Activated CD4-positive, alpha-beta T cell treated with anti-CD3 and anti-CD28 coated beads, Interleukin-2, Interleukin-4, amounts not matched to agents 100 ng/mL and 50 ng/mL, durations not matched to agents 16 hours and 8 hours (primary cell): ENCODE results near the gene LHX4.

Experiments
- DNase-seq: peaks from one replicate; pipeline ENCODE4 v3.0.0-alpha.2; 2020; ENCODE audit warnings: low spot score

The LHX4 gene

DNA sequence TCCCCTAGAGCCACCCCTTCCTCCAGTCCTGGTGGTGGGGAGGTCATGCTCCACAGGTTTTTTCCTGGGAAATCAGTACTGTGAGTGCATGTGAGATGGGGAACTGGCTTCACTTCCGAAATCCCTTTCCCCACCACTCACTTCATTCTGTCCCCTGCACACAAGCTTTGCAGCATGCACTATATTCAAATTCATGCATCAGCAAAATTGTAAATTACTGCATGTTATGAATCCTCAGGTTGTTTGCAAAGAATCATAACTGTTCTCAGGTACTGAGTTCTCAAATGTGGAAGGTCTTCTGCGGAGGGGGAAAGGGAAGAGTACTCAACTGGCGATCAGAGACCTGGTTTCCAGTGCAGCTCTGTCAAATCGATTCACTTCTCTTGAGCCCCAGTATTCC lies 42.3 kb downstream of the LHX4 start:
- DNase-seq, result no peak

DNA sequence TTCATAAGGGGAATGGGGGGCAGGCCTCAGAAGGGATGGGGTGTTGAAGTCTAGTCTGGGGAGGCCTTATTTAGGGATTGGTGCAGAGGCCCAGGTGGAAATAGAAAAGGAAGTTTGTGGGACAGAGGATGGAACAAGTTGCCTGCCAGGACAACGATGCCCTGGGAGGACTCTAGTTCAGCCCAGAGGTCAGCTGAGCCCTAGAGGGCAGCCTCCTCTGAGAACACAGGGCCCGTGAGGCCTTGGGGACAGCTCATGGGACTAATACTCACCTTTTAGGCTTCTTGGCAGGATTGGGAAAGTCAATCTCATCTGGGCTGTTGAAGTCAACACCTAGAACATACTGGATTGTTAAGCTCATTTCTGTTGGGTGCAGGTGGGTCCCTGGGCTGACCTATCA lies 43.0 kb downstream of the LHX4 start:
- DNase-seq, result no peak

DNA sequence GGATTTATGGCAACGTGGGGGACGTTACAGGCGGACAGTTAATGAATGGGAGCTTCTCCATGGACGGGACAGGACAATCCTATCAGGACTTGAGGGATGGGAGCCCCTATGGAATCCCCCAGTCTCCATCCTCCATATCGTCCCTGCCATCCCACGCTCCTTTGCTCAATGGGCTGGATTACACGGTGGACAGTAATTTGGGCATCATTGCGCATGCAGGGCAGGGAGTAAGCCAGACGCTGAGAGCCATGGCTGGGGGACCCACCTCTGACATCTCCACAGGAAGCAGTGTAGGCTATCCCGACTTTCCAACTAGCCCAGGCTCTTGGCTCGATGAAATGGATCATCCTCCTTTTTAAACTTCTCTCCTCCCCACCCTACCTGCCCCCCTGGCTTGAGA lies 44.2 kb downstream of the LHX4 start:
- DNase-seq, result no peak

DNA sequence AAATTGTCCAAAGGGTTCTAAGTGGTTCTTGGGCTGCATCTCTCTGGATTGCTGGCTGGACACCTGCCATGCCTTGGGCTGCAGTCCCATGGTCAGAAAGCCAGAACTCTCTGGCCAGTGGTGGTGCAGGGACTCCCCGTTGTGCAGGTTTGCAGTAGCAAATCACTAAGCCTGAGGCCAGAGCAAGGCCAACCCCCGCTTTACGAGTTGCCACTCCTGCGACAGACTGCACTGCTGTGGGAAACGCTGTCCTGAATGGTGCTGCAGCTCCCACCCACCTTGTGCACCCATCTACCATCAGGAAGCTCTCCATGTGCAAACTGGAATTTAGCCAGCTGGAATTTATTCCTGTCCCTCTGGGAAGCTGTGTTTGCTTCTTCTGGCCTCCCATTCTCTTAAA lies 45.7 kb downstream of the LHX4 start:
- DNase-seq, result no peak

DNA sequence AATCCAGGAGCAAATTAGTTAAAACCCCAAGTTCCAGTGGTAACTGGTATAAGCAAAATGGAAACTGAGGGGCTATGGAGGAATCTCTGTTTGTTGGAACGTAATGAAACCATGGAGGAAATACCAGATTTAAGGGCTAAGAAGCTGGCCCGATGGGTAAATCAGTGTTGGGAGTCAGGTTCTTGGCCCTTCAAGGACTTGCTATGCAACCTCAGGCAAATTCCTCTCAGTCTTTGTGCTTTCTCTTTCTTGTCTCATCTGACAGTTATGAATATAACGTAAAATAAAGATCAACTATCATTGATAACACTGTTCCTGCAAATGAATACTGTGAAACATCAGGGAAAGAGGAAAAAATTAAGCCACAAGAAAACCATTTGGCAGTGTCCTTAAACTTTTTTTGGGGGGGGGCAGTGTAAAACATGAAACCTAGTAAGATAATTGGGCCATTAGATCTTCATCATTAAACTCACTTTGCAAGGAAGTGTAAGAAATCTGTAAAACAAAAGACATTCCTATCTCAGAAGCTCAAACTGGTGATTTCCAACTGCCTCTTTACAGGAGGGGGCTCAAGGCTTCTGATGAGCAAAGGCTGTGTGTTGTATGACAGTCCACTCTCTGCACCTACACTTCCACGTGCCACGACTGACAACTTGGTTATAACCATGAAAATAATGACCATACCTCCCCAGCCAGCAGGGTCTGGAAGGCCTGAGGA lies 47.6 kb downstream of the LHX4 start:
- DNase-seq, result no peak

DNA sequence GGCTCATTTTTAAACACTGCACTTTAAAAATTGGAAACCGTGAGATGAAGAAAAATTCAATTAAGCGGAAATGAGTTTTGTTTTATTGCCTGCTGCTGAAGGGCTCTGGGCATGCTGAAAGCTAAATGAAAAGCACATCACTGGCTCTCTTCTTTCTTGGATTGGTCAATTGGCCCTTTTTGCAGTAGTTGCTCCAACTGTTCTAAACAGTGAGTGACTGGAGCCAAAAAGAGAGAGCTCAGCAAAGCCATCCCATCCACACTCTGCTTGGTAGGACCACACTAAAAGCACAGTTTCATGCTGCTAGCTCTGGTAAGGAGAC lies 48.1 kb downstream of the LHX4 start:
- DNase-seq, result no peak

DNA sequence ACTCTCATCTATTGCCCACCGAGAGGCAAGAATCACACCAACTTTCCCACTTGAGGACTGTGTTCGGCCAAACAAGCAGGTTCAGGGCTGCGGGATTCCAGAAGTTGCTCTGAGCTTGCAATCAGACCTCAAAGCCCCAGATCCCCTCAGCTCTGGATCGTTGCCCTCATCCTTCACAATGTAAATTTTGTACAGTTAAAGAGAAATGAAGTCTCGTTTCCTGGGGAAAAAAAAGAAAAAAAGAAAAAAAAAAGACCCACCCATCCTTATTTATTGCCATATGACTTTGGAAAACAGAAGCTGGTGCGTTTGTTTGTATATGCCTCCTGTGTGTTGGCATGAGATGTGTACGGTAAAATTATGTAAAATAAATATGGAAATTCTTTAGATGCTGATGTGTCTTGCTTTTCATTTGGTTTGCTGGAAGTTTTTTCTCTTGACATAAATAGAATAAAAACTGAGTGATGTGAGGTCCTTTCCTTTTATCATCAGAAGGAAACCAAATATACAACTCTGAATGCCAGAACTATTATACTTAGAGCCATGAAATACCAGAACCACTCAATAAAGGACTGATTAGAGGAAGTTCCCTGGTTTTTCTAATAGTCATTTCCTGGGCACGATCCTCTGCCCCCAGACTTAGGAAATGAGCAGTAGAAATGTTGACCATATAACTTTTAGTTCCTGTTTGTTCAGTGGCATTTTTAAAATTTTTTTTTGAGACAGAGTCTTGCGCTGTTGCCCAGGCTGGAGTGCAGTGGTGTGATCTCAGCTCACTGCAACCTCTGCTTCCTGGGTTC lies 48.7 kb downstream of the LHX4 start:
- DNase-seq, result no peak

DNA sequence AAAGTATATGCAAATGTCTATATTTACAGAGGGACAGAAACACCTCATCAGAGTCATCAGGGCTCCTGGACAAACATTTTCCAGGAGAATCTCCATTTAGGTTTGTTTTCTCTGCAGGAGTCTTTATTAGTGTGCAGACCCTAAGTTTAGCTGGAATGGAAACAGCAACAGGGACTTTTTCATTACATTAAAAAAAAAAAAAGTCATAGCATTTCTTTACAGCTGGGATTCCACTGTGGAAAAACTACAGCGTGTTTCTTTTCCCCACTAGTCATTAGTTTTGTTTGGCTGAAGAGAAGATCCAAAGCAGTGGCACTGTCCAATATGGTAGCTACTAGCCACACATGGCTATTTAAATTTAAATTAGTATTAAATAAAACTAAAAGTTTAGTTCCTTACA lies 49.6 kb downstream of the LHX4 start:
- no peak for DNase-seq

DNA sequence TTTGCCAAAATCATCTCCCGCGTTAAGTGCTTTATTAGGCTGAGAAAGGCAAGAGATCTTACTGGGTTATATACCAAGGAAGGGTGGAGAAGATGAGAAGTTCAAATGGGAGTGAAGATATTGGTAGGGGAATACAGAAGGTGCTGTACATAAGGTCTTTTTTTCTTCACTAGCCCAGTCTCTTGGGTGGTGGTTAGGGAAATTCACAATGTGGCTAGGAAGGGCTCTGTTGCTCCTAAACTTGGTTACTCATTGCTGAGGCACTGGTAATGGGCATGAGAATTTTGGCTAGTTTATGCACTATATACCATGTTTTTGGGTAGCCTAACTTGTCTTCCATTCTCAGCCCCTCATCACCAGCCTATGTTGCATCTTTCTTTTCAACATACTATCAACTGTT lies 50.6 kb downstream of the LHX4 start:
- DNase-seq, result no peak

DNA sequence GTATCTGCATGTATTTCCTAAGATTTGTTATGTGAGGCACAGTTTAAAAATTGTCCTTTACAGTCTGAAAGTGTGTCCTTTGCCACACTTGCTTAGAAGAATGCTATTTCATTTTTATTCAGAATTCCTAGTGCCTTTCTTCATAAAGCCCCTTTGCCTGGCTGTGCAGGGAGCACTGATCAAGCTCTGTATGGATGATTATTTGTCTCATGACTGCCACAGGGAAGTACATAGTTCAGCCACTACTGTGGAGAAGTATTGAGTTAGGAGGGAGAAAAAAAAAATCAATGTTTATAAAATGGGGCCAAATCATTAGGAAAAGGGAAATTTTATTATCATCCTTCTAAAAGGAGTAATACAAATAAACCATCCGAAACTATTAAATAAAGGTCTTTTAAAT lies 51.4 kb downstream of the LHX4 start:
- no peak for DNase-seq

DNA sequence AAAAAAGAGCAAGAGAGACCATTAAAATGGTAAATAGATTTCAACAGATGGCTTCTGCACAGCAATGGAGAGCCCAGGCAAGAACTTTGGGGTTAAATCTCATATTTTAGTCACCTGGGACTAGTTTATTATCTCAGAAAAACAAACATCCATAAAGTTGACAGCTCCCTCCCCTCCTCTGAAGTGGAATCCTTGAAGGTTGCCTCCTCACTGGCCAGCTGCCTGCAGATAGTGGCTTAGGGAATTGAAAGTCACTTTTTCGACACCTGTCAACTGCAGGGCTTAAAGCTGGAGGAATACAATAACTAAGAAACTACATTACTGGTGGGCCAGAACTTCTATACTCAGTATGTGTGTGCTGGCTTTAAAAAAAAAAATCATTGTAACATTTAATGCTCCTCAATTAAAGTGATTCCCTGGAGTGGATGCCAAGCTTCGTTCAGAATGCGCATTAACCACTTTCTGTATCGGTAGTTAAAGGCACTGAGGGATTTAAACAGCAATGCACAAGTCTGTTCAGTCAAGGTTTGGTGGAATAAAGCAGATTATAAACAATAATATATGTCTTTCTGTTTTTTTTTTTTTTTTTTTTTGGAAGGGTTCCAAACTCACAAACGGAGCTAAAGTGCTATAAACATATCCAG lies 52.5 kb downstream of the LHX4 start:
- no peak for DNase-seq

DNA sequence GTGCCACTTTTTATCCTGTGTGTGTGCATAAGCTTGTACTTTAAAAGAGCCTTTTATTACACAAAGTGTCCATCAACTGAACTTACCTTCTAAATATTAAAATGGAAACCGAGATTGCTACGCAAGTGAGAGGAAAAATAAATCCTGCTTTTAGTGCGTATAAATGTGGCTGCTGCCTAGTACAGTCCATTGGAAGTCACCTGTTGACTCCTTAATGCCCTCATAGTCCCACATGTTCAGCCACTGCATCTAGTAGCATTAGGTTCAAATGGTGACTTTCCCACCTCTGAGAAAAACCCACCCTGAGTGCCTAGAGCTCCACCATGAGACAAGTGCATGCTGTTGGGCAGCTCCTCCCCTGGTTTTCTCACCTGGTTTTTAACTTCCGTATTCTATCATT lies 53.0 kb downstream of the LHX4 start:
- DNase-seq, result no peak

DNA sequence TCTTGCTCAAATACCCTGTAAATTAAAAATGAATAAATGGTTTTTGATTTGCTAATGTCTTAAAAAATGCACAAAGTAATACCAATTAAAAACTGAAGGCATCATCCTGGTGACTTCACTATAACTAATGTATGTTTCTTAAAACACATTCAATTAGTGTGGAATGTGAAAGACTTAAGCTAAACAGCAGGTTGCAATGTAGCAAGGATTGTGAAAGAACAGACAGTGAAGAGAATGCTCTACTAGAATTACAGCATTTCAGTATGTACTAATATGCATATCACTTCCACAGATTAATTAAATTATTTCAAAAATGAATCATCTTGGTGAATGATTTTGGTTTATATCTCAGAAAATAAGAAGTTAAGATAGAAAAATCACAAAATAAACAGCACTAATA lies 56.4 kb downstream of the LHX4 start:
- no peak for DNase-seq

DNA sequence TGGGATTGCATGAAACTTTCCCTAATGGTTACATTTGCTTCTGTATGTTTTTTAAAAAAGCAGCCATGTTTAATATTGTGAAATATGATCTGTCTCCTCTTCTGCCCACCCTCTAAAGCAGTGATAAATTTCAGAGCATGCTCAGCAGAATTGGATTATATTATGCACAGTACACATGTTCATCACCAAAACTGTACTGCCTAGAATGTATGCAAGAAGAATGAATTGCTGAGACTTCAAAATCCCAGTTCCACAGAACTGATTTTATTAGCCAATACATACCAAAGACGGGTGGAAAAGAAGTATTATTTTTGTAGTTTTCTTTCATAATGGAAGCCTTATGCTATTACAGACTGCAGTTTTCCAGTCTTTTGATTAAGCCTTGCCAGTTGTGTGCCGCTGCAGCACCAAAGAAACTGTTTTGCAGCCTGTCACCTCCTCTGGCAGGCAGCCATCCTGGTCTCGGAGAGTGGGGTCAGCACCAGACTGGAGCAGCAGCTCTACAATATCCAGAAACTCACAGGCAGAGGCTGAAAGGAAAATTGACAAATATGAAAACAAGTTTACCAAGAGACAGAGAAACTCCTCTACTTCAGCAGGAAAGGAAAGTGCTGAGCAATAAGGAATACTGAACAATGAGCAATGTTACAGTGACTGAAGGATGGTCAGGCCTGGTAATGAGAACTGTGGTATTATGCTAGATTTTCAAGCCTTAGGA lies 58.1 kb downstream of the LHX4 start:
- DNase-seq, result no peak

DNA sequence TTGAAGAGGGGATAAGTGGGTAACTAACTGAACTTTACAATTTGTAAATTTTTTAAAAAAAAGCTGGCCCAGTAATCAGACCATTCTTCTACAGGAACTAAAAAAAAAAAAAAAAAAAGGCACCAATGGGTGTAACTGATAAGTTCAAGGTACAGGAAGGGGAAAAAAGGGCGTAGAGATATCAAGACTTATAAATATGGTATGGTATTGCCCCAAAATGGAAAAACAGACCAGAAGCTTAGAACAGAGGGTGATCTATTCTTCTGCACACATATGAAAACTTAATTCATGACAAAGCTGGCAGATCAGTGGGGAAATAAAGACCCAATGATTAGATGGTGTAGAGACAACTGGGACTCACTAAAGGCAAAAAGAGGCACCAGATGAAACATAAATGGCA lies 58.9 kb downstream of the LHX4 start:
- no peak for DNase-seq

DNA sequence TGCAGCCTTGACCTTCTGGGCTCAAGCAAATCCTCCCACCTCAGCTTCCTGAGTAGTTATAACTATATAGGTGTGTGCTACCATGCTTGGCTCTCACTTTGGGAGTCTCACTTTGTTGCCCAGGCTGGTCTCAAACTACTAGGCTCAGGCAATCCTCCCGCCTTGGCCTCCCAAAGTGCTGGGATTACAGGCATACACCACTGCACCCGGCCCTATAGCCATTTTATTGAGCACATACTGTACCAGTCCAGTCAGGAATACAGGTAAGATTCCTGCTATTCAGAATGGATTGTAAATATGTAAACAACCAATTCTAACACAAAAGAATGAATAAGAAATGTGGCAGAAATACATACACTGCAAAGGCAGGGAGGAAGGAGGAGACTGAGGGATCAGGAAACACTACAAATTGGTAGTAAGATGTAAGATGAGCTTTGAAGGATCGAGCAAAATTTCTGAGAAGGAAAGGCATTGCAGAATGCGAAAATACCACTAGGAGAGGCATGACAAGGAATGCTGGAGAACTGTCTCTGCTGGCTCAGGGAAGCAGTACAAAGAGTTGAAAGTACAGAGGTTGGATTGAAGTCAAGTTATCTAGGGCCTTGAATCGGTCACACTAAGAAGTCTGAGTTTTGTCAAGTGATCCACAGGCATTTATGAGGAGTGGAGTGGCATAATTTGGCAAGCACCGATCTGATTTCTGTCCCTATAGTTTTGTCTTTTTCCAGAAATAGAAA lies 60.4 kb downstream of the LHX4 start:
- no peak for DNase-seq

DNA sequence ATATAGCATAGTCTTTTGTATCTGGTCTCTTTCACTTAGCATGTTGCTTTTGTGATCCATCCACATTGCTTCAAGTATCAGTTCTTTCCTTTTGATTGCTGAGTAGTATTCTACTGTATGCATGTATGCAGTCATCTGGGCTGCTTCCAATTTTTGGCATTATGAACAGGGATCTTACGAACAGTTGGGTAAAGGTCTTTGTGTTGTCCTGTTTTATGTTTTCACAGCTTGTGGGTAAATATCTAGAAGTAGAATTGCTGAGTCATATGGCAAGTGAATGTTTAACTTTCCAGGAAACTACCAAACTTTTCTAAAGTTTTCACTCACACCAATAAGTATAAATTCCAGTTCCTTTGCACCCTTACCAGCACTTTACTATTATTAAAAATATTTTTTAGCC lies 60.9 kb downstream of the LHX4 start:
- DNase-seq, result peak; percentile 41

DNA sequence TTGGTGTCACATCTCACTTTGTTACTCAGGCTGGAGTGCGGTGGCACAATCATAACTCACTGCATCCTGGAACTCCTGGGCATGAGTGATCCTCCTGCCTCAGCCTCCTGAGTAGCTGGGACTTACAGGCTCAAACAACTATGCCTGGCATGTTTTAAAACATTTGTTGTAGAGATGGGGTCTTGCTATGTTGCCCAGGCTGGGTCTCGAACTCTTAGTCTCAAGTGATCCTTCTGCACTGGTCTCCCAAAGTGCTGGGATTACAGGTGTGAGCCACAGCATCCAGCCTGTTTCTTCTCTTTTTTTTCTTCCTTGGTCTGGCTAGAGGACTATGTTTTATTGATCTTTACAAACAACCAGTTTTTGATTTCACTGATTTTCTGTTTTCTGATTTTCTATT lies 64.6 kb downstream of the LHX4 start:
- DNase-seq, result no peak

DNA sequence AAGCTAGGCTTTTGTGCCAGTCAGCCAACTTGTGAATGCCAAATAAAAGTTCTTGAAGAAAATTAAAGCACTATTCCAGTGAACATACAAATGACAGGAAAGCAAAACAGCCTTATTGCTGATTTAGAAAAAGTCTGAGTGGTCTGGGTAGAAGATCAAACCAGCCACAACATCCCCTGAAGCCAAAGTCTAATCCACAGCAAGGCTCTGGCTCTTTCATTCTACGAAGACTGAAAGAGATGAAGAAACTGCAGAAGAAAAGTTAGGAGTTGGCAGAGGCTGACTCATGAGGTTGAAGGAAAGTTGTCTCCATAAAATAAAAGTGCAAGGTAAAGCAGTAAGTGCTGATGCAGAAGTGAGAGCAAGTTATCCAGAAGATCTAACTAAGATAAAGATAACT lies 65.9 kb downstream of the LHX4 start:
- DNase-seq, result no peak

DNA sequence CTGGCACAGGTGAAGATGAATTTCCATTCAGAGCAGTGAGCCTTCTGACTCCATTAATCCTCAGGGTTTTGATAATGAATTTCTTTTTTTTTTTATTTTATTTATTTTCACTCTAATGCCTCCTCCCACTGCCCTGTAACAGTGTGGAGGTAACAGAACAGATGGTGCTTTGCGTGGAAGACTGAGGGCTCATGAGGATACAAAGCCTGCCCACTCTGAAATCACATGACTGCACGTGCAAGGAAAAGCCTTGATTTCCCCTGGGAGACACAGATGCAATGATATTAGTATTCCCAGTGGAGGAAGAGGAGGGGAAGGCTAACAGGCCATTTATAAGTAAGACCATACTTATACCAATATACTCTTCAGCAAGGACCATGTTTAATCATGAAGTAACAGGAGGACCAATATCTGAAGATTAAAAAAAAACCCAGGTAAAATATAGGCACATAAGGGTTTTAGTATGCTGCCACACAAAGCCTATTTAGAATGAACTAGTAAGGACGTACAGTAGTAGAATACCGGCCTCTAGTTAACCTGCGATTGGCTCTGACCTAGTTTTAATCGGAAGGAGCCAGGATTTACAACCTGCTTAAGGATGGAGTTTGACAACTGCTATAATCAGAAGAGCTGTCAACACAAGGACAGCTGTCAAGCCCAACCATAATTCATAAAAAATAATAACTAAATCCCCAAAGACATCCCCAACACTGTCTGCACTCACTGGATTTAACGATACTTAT lies 69.6 kb downstream of the LHX4 start:
- no peak for DNase-seq

DNA sequence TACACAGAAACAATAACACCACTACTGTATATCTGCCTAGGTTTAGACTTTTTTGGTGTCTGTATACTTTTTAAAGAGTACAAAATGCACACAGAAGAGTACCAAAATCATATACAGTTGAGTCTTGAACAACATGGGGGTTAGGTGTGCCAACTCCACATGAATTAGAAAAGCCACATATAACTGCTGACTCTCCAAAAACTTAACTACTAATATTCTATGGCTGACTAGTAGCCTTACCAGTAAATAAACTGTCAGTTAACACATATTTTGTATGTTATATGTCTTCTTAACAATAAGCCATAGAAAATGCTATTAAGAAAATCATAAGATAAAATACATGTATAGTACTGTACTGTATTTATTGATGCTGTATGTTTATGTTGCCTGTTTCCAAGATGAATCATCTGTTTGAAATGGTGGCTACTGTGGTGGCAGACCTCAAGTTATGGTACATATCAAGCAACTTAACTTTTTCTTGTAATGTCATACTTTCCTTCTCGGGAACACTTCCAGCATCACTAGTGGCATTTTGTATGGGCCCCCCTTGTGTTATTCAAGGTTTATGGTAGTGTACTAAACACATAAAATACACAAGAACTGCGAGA lies 71.2 kb downstream of the LHX4 start:
- DNase-seq, result no peak
